Germinal center (tissue), 1 donor: ENCODE data around the gene CD4.

Experiments used
- DNase-seq: peaks from one replicate; pipeline ENCODE4 v3.0.0; 2012; ENCODE audit warnings: mixed read lengths, low spot score

The CD4 gene

GRCh38 chr12:6765634-6766581, 23.4 kb upstream of the CD4 start, which contains the start of gene PTMS:
Gene PTMS, plus strand, starts transcription at chr12:6766363. Its CDS starts 343 bp downstream, at chr12:6766706.
- peak; percentile 47 for DNase-seq

- DNase-seq, result peak; percentile 72
Measured at GRCh38 chr12:6766651-6767349, 22.5 kb upstream of the CD4 start.

- no peak for DNase-seq
Measured at GRCh38 chr12:6767353-6768319, 21.7 kb upstream of the CD4 start.

- no peak for DNase-seq
Measured at GRCh38 chr12:6768437-6768914, 20.9 kb upstream of the CD4 start.

GRCh38 chr12:6768990-6769389, 20.3 kb upstream of the CD4 start:
- DNase-seq, result no peak

- DNase-seq, result no peak
Measured at GRCh38 chr12:6769666-6770065, 19.7 kb upstream of the CD4 start.

- DNase-seq, result no peak
Measured at GRCh38 chr12:6770094-6770493, 19.2 kb upstream of the CD4 start.

GRCh38 chr12:6770600-6770999, 18.7 kb upstream of the CD4 start:
- DNase-seq, result no peak

- no peak for DNase-seq
Measured at GRCh38 chr12:6771091-6771495, 18.2 kb upstream of the CD4 start.

GRCh38 chr12:6771509-6772330, 17.6 kb upstream of the CD4 start:
- DNase-seq, result no peak

GRCh38 chr12:6772331-6772695, 17.0 kb upstream of the CD4 start, which contains the start of gene LAG3:
Gene LAG3, plus strand, starts transcription at chr12:6772520. Its CDS starts 333 bp downstream, at chr12:6772853.
- DNase-seq, result no peak

- DNase-seq, result no peak
Measured at GRCh38 chr12:6772726-6773589, 16.4 kb upstream of the CD4 start.

GRCh38 chr12:6773590-6774351, 15.6 kb upstream of the CD4 start:
- no peak for DNase-seq

- no peak for DNase-seq
Measured at GRCh38 chr12:6774499-6775062, 14.7 kb upstream of the CD4 start.

GRCh38 chr12:6775185-6776174, 13.8 kb upstream of the CD4 start:
- no peak for DNase-seq

GRCh38 chr12:6777386-6777785, 11.9 kb upstream of the CD4 start:
- DNase-seq, result no peak

- DNase-seq, result no peak
Measured at GRCh38 chr12:6778217-6778573, 11.1 kb upstream of the CD4 start.
